K562 (cell line): ENCODE data around the gene TARS1. TPM values are rescaled to one million over a fixed set of nuclear protein-coding genes. Genes with fewer than 3 reads are reported as not detected.

Source experiments
- CBX3 ChIP-seq, 2 experiments: IDR thresholded peaks; 1 replicate in 1 of 2; 2 replicates in 1 of 2; pipeline ENCODE4 v1.6.1; 2012; ENCODE audit warnings: inconsistent platforms in 2 of 2, low read length in 2 of 2, borderline replicate concordance in 1 of 2, control low read depth in 1 of 2
- CHD1 ChIP-seq: fragments of 200-600 bp; sonication (generic); IDR thresholded peaks from one replicate; pipeline ENCODE4 v1.6.1; 2012; ENCODE audit warnings: mild to moderate bottlenecking, moderate library complexity, low read length, inconsistent platforms
- CTBP1 ChIP-seq: fragments of 450-650 bp; IDR thresholded peaks from 2 replicates; pipeline ENCODE4 v1.6.1; 2016; ENCODE audit warnings: borderline replicate concordance
- ELK1 ChIP-seq: sonication (generic); formaldehyde crosslinking; IDR thresholded peaks from 2 replicates; pipeline ENCODE4 v1.8.1; 2022; ENCODE audit warnings: missing genetic modification reagents
- ETS2 ChIP-seq: IDR thresholded peaks from 2 replicates; pipeline ENCODE4 v1.6.1; 2016; ENCODE audit warnings: borderline replicate concordance, missing genetic modification characterization, mild to moderate bottlenecking, moderate library complexity, missing compliant biosample characterization; ENCODE audit not compliant: poor library complexity, severe bottlenecking
- GTF2E2 ChIP-seq: fragments of 200-800 bp; sonication (Bioruptor generic); IDR thresholded peaks from 2 replicates; pipeline ENCODE4 v1.6.1; 2016; ENCODE audit warnings: missing genetic modification characterization, missing compliant biosample characterization
- HDAC1 ChIP-seq, 2 experiments: fragments of 450-650 bp; IDR thresholded peaks; 2 replicates each; pipeline ENCODE4 v1.6.1; 2016 to 2017; ENCODE audit warnings: inconsistent platforms in 1 of 2, mild to moderate bottlenecking in 1 of 2, moderate library complexity in 1 of 2
- IFI16 ChIP-seq: fragments of 250-450 bp; sonication (Bioruptor Pico); IDR thresholded peaks from 2 replicates; pipeline ENCODE4 v2.1.2; 2022; ENCODE audit warnings: mild to moderate bottlenecking, inconsistent platforms
- KLF16 ChIP-seq: IDR thresholded peaks from 2 replicates; pipeline ENCODE4 v1.6.1; 2016; ENCODE audit warnings: antibody characterized with exemption
- LEF1 ChIP-seq: fragments of 450-650 bp; IDR thresholded peaks from 2 replicates; pipeline ENCODE4 v1.6.1; 2016; ENCODE audit warnings: mild to moderate bottlenecking
- MYC ChIP-seq, 2 experiments: fragments of 250-450 bp in 1 of 2; sonication (Bioruptor Pico) in 1 of 2; IDR thresholded peaks; 2 replicates each; pipeline versions ENCODE4 v1.5.1 to v1.6.1; 2012 to 2021; ENCODE audit warnings: low read depth in 2 of 2, borderline replicate concordance in 1 of 2, improper control_type of control experiment in 1 of 2, low read length in 1 of 2, mild to moderate bottlenecking in 1 of 2, moderate library complexity in 1 of 2
- OTX1 ChIP-seq: fragments of 450-650 bp; formaldehyde crosslinking; IDR thresholded peaks from 2 replicates; pipeline ENCODE4 v1.4.0; 2022; ENCODE audit warnings: mild to moderate bottlenecking
- POU5F1 ChIP-seq: fragments of 150-350 bp; IDR thresholded peaks from 2 replicates; pipeline ENCODE4 v1.6.1; 2014; ENCODE audit warnings: borderline replicate concordance, low read length, low read depth, mild to moderate bottlenecking; ENCODE audit not compliant: partially characterized antibody
- RBBP5 ChIP-seq: fragments of 200-600 bp; sonication (generic); IDR thresholded peaks from 2 replicates; pipeline ENCODE4 v1.6.1; 2012; ENCODE audit warnings: borderline replicate concordance, mild to moderate bottlenecking, low read length, control low read depth, inconsistent platforms; ENCODE audit not compliant: insufficient read depth, poor library complexity, severe bottlenecking
- RBFOX2 ChIP-seq: fragments of 200-400 bp; formaldehyde crosslinking; IDR thresholded peaks from 2 replicates; pipeline ENCODE4 v1.6.1; 2017; ENCODE audit warnings: low read depth, mild to moderate bottlenecking, low read length, moderate library complexity
- RNF2 ChIP-seq: sonication (generic); IDR thresholded peaks from 2 replicates; pipeline ENCODE4 v1.6.1; 2016
- ZFP30 ChIP-seq: fragments of 250-450 bp; sonication (Bioruptor Pico); IDR thresholded peaks from 2 replicates; pipeline ENCODE4 v1.8.0; 2022; ENCODE audit warnings: moderate library complexity, mild to moderate bottlenecking, inconsistent platforms, borderline replicate concordance
- ZKSCAN8 ChIP-seq: fragments of 200-800 bp; sonication (Bioruptor generic); IDR thresholded peaks from 2 replicates; pipeline ENCODE4 v1.6.1; 2016; ENCODE audit warnings: missing genetic modification characterization, missing compliant biosample characterization
- ZNF143 ChIP-seq: sonication (generic); formaldehyde crosslinking; IDR thresholded peaks from 2 replicates; pipeline ENCODE4 v1.9.0; 2022; ENCODE audit warnings: mild to moderate bottlenecking, missing genetic modification reagents
- ZNF655 ChIP-seq: fragments of 250-450 bp; sonication (Bioruptor Pico); IDR thresholded peaks from 2 replicates; pipeline ENCODE4 v1.5.0; 2021
- polyA plus RNA-seq, 8 experiments: library from polyadenylated mRNA; depleted of rRNA in 4 of 8; stranded (reverse) in 5 of 8; unstranded in 3 of 8; fragments of >200 nt; fragmentation: Nextera tagmentation in 2 of 8; fragmentation: Illumina TruSeq in 1 of 8; extraction: Ambion mirVana in 2 of 8; extraction: Trizol in 1 of 8; gene quantifications; 2 replicates each; pipeline versions ENCODE4 v1.2.1 to v1.2.3, GENCODE V29; 2011 to 2014; ENCODE audit warnings: inconsistent platforms in 1 of 8, missing spikeins in 1 of 8
- total RNA-seq, 7 experiments: library from RNA; depleted of rRNA in 6 of 7; stranded (reverse); fragments of >200 nt in 6 of 7; fragmentation: Illumina TruSeq in 2 of 7; extraction: Trizol in 2 of 7; gene quantifications; 2 replicates each; pipeline versions ENCODE4 v1.2.1 to v1.2.3, GENCODE V29; 2011 to 2021; ENCODE audit warnings: low replicate concordance in 1 of 7
- TF ChIP-seq, protein P1 (sequence below): fragments of 200-400 bp; formaldehyde crosslinking; IDR thresholded peaks from 2 replicates; pipeline ENCODE4 v1.6.1; 2017; ENCODE audit warnings: mild to moderate bottlenecking, low read depth, low read length, moderate library complexity
- TF ChIP-seq, protein P2 (sequence below): fragments of 450-650 bp; formaldehyde crosslinking; IDR thresholded peaks from 2 replicates; pipeline ENCODE4 v1.4.0; 2022; ENCODE audit warnings: missing genetic modification characterization

The TARS1 gene
- total and polyA plus RNA-seq, 9 of the 15 experiments (the other 6 are each of a cell fraction or from before 2014, with no cell fraction given): 263 to 518 (median 439) TPM

GRCh38 chr5:33440482-33441240, at the start of gene TARS1 (continued):
- TF ChIP-seq OTX1 (CRISPR knock-in tag) (peak; percentile 75; the same call in 1 of the 2 replicates), ELK1 (CRISPR knock-in tag) (no peak), CBX3 (IDR thresholded peaks at IDR 0.05; ENCODE audit: borderline replicate concordance in 1 of 2, low read length in 2 of 2) (no peak; a peak in 1 of 3 replicates), MYC (IDR thresholded peaks at IDR 0.05; ENCODE audit: low read depth, low read length) (peak; percentile 98; the same call in 1 of the 2 replicates), MYC (CRISPR knock-in tag; IDR thresholded peaks at IDR 0.05; ENCODE audit: borderline replicate concordance, low read depth) (peak; percentile 97), KLF16 (peak; percentile 84; the same call in 1 of the 2 replicates), GTF2E2 (tag) (peak; percentile 90), RBFOX2 (peak; percentile 98), POU5F1 (peak; percentile 98), CTBP1 (peak; percentile 79), LEF1 (peak; percentile 31; the same call in 1 of the 2 replicates), IFI16 (CRISPR knock-in tag) (no peak), CHD1 (no peak), ZNF655 (CRISPR knock-in tag) (no peak), ETS2 (tag) (no peak), RBBP5 (peak; percentile 87), ZFP30 (no peak), HDAC1 (IDR thresholded peaks at IDR 0.05) (peak in 1 of 2 experiments; percentile 95; a peak in 3 of 4 replicates), ZKSCAN8 (no peak), ZNF143 (CRISPR knock-in tag) (no peak), RNF2 (peak; percentile 15; the same call in 1 of the 2 replicates)
- TF ChIP-seq, protein P1, sequence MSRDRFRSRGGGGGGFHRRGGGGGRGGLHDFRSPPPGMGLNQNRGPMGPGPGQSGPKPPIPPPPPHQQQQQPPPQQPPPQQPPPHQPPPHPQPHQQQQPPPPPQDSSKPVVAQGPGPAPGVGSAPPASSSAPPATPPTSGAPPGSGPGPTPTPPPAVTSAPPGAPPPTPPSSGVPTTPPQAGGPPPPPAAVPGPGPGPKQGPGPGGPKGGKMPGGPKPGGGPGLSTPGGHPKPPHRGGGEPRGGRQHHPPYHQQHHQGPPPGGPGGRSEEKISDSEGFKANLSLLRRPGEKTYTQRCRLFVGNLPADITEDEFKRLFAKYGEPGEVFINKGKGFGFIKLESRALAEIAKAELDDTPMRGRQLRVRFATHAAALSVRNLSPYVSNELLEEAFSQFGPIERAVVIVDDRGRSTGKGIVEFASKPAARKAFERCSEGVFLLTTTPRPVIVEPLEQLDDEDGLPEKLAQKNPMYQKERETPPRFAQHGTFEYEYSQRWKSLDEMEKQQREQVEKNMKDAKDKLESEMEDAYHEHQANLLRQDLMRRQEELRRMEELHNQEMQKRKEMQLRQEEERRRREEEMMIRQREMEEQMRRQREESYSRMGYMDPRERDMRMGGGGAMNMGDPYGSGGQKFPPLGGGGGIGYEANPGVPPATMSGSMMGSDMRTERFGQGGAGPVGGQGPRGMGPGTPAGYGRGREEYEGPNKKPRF: no peak
- TF ChIP-seq, protein P2, sequence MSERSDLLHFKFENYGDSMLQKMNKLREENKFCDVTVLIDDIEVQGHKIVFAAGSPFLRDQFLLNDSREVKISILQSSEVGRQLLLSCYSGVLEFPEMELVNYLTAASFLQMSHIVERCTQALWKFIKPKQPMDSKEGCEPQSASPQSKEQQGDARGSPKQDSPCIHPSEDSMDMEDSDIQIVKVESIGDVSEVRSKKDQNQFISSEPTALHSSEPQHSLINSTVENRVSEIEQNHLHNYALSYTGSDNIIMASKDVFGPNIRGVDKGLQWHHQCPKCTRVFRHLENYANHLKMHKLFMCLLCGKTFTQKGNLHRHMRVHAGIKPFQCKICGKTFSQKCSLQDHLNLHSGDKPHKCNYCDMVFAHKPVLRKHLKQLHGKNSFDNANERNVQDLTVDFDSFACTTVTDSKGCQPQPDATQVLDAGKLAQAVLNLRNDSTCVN: no peak
